ENCODE results near the gene OGFOD3.

OGFOD3 gene

DNA sequence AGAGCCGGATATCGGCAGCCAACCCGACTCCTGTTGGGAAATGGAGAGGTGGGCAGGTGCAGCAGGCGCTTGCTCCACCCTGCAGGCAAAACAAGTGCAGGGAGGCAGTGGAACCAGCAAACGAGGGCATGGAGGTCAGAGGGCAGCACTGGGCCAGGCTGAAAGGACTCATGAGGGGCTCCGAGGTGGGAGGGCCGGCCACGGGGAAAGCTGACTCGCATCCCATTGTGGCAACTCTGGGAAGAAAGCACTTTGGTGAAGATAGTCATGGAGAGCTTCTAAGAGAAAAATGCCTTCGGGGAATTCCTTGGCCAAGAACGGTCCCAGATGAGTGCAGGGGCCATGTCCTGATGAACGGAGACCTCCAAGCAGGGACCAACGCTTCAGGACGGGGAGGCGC, 27.7 kb upstream of the OGFOD3 start:
- no peak for DNase-seq

DNA sequence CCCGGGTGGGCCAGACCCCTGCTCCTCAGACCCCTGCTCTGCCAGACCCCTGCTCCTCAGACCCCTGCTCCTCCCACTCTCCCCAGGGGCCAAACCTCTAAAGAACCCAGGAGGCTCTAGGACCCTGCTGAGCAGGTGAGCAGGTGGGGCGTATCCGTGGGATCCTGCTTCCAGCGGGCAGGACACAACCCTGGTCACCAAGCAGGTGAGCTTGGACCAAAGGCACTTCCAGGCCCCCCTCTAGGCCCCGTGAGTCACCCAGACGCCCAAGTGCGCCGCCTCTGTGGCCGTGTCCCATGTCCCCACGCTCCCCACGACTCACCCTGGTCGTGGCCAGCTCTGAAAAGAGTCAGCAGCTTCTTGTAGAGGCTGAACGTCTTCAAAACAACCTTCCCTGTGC, 27.2 kb upstream of the OGFOD3 start:
- no peak for DNase-seq

DNA sequence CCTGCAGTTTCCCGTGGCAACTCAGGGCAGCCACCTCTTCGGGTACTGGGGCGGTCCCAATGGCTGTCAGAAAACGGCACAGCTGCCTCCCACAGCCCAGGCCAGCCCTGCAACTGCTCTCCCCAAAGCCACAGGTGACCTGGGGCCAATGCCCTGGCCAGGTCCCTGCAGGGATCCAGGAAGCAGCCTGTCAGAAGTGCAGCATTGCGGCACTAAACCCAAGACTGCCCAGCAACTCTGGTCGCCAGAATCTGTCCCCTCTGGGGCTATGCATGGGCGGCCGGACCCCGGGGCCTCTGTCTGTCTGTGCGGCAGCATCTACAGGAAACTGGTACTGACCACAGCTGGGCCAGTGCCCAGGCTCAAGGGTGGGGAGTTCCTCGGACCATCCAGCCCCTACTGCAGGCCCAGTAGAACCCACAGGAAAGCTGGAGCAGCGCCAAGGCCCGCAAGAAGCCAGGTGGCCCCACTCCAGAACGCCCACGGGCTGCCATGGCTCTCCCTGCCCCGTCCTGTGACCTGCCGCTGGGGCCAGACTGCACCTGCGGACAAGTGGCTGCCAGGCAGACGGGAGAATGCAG, 26.6 kb upstream of the OGFOD3 start:
- DNase-seq = peak; percentile 66

DNA sequence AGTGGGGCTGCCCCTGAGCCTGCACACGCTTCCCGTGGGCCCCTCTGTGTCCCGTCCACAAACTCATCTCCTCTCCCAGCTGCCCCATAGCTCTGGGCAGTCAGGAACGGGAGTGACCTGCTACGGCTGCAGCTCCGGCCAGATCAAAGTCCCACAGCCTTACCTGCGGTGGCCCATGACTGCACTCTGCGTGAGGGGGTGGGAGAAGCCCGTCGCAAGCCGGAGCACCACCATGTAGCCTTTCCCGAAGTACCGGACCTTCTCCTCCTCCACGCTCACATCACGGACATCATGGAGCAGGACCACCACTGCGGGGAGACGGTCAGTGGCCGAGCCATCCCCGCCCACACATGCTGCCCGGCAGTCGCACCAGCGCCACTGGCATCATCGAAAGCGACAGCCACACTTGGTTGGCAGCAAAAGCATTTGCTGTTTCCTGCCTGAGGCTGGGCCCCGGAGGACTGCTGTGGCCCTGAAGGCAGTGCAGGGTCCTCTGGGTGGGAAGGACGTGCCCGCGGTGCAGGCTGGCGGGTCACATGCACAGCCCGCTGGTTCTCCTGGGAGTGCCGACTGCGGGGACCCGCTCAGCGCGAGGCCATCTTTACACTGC, 26.0 kb upstream of the OGFOD3 start:
- DNase-seq = no peak

DNA sequence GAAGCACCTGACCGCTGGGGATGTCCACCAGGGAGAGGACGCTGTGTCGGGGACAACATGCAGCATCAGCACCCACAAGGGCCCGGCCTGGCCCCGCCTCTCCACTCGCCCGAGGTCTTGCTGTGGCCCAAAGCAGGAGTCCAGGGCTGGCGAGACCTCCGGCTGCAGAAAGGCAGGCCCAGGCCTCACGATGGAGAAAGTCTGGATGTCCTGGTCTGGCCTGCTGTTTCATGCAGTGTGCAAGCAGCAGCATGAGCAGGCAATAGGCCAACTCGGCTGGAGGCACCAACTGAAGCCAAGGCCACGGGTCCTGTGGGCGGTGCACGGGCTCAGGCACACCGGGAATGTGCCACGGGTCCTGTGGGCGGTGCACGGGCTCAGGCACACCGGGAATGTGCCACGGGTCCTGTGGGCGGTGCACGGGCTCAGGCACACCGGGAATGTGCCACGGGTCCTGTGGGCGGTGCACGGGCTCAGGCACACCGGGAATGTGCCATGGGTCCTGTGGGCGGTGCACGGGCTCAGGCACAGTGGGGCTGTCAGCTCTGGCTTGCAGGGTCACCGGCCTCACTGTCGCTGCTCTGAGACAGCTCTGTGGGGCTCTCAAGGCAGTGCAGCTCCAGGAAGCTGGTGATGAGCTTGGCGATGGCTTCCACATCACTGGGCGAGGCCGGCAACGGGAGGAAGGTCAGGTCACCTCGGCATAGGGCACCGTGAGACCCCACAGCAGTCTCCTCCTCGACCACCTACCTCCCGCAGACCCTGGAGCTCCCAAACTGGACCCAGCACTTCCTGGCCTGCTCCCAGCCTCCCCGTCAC, 25.3 kb upstream of the OGFOD3 start:
- DNase-seq = no peak

DNA sequence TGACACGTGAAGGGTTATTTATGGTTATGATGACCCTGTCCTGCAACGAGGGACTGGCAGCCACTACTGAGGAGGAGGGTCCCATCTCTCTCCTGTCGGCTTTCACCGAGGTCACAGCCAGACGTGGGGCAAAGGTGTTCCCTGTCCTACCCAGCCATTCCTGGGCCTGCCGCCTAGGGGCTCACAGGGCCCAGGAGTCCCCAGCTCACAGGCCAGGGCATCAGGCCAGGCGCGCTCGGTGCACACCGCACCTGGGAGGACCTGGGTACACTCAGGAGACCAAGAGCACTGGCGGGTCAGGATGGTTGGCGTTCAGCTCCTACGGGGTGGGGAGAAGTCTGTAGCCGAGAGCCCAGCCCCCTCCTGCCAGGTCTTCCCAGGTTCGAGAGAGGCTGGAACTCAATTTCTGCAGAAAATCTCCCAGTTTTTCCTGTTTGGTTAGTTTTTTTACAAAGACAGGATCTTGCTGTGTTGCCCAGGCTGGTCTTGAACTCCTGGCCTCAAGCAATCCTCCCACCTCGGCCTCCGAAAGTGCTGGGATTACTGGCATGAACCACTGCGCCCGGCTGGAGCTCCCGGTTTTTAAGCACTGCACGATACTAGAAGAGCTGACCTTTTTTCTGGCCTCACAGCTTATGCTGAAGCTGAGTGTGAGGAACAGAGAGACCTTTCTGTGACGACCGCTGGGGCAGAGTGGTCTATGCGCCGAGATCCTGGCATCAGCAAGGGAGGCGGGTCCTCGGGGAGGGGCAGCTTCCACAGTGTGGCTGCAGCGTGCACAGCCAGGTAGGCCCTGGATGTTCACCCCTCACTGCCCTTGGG, 24.5 kb upstream of the OGFOD3 start:
- DNase-seq = no peak

DNA sequence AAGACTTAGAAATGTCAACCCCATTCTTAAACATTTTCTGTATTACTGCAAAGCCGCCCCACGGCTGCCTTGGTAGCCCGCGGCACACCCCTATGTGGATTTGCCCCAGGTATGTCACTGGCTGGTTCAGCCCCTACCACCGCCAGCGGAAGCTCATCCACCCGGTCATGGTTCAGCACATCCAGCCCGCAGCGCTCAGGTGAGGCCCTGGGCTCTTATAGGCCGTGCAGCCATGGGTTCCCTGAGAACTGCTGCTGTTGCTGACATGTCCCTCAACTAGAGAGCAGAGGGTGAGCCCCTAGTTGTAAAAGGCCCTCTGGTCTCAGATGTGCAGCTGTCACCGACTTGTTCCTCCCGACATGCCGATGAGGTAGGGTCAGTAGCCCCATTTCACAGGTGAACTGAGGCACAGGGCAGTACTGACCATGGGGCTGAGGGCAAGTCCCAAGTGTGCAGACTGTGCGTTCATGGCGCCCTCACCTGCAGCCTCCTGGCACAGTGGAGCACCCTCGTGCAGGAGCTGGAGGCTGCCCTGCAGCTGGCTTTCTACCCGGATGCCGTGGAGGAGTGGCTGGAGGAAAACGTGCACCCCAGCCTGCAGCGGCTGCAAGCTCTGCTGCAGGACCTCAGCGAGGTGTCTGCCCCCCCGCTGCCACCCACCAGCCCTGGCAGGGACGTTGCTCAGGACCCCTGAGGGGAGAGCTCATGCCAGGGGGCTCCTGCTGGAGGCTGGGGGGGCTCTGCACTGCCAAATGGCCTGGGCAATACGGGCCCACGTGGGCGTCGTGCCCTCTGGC, 23.5 kb upstream of the OGFOD3 start:
- no peak for DNase-seq

DNA sequence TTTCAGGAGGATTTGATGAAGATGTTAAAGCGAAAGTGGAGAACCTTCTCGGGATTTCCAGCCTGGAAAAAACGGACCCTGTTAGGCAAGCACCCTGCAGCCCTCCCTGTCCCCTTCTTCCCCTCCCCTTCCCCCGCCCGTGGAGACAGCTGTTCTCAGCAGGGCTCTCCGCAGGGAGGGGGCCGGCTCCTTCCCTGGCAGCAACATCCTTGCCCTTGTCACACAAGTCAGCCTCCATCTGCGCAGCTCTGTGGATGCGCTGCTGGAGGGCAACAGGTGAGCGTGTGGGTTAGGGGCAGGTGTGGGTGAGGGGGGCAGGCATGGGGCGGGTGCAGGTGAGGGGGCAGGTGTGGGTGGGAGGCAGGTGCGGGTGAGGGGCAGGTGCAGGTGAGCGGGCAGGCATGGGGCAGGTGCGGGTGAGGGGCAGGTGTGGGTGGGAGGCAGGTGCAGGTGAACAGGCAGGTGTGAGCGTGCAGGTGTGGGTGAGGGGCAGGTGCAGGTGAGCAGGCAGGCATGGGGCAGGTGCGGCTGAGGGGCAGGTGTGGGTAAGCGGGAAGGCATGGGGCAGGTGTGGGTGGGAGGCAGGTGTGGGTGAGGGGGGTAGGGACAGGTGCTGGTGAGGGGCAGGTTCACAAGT, 22.7 kb upstream of the OGFOD3 start:
- DNase-seq = peak; percentile 71

DNA sequence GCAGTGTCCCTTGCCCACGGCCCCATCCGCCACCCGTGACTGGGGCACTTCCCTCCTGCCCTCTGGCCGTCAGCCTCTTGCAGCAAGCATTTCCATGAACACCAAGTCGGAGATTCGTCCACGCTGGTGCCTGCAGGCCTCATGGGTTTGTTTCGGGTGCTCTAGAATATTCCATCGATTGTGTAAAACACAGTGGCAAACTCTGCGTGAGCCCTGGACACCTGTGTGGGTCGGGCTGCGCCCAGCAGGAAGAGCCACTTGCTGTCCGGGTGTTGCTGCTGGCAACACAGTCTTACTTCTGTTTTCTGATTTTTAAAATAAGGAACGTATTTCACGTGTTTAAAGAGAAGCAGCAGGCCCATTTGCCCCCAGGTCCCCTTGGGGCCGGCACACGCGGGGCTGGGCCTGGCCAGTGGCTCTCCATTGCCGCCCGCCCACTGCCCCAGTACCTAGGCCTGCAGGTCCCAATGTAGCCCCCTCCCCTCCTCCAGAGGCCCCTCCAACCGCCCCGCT, 22.1 kb upstream of the OGFOD3 start:
- DNase-seq = no peak

DNA sequence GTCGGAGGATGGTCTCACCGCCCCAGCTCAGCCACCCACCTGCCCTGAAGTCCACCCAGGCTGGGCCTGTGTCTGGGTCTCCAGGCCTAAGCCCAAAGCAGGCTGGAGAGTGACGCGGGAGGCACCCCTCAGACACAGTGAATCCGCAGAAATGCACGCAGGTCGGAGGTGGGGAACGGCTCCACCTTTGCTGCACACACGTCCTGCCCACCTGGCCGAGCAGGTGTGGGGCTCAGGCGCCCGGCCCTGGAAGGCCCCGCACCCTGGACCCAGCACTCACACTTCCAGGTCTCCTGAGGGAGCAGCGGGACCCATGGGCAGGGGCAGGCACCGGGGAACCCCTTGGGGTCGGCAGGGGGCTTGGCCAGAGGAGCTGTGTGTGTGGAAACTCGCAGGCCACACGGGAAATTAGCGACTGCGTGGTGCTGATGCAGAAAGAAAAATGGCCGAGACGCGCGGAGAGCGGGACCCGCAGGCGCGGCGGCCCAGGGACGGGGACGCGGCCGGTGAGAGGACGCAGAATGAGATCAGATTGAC, 21.5 kb upstream of the OGFOD3 start:
- no peak for DNase-seq

DNA sequence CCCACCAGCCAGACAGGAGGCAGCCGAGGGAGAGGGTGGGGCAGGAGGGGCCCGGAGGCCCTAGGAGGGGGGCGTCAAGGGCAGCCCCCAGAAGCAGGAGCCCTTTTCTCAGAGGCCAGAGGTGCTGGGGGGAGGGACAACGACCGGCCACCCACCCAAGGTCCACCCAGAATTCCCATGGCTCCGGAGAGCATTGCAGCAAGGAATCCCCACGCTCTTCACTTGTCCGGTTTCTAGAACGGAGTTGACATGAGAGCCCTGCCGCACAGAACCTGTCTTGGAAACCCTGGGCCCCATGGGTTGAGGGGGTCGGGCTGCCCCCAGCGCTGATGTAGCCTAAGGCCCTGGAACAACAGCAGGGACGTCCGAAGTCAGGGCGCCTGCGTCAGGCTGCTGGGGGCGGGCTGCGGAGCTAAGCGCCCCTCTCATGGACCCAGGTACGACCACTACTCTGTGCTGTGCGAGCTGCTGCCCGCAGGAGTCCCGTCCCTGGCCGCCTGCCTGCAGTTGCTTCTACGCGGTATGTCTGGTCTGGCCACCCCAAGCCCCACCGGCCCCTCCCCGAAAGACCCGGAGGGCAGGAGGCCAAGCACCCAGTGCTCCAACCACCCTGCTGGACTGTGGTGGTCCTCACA, 20.9 kb upstream of the OGFOD3 start:
- no peak for DNase-seq

DNA sequence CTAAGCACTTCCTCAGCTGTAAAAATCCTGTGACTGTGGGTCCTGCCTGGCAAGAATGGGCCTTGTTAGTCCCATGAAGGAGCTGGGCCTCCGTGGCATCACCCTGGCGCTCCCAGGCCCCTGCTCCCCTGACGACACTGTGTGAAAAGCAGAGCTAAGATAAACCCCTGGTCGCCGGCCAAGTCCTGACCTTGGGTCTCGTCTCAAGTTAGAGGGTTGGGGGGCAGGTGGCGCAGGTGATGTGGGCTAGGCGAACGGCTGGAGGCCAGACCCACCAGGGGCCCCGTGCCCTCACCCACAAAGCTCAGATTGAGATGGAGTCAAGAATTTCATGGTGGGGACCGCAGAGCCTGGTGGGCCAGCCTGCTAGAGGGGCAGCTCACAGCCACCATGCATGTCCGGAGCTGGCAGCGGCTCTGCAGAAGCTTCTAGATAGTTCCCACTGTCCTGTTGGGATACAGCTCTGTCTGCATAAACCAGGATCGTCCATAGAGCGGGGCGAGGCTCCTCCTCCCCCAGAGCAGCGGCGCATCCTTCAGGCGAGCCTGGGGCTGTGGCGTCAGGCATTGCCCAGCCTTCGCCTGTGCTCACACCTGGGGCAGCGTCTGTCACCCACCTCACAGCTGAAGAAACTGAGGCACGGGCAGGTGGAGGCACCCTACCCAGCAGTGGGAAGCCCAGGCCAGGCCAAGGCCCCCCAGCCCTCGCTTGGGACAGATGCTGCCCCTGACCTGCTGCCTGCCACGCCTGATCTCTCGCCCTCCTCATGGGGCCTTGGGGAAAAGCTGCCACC, 20.2 kb upstream of the OGFOD3 start:
- DNase-seq = no peak

DNA sequence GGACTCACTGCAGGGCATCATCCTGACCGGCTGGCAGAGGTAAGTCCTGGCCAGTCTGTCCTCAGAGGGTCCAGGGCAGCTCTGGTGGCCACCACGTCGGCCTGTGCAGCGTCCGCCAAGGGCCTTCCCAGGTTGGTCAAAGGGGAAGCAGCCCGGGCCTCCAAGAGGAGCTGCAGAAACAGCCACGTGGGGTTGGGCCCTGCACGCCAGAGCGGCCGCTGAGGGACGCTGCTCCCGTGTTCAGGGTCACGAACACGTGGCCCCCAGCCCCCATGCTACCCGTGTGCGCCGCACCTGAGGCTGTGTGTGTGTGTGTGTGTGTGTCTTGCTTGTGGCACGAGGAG, 18.9 kb upstream of the OGFOD3 start:
- no peak for DNase-seq

DNA sequence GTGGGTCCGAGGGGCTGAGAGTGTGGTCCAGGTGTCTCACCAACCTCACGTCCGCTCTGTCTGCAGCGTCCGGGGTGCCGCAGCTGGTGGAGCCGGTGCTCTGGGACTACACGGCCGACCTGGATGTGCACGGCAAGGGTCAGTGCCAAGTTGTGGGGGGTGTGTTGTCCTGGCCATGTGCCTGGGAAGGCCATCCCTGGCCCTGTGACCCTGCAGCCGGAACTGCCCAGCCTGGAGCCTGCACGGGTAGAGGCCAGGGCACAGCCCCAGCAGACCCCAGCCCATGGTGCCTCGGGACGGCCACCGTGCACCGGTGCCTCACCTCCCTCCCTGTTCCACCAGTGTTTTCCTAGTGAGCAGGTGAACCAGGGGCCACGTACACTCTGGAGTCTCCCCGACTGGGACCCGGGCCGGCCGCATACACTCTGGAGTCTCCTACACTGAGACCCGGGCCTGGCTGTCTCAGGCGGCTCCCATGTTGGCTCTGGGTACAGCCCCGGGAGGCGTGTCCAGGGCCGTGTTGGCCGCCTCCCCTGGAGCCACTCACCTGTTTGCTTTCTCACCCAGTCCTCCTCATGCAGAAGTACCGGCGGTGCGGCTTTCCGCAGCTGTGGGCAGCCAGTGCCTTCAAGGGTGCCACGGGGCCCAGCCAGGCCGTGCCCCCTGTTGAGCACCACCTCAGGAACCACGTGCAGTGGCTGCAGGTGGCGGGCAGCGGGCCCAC, 18.4 kb upstream of the OGFOD3 start:
- DNase-seq = no peak

DNA sequence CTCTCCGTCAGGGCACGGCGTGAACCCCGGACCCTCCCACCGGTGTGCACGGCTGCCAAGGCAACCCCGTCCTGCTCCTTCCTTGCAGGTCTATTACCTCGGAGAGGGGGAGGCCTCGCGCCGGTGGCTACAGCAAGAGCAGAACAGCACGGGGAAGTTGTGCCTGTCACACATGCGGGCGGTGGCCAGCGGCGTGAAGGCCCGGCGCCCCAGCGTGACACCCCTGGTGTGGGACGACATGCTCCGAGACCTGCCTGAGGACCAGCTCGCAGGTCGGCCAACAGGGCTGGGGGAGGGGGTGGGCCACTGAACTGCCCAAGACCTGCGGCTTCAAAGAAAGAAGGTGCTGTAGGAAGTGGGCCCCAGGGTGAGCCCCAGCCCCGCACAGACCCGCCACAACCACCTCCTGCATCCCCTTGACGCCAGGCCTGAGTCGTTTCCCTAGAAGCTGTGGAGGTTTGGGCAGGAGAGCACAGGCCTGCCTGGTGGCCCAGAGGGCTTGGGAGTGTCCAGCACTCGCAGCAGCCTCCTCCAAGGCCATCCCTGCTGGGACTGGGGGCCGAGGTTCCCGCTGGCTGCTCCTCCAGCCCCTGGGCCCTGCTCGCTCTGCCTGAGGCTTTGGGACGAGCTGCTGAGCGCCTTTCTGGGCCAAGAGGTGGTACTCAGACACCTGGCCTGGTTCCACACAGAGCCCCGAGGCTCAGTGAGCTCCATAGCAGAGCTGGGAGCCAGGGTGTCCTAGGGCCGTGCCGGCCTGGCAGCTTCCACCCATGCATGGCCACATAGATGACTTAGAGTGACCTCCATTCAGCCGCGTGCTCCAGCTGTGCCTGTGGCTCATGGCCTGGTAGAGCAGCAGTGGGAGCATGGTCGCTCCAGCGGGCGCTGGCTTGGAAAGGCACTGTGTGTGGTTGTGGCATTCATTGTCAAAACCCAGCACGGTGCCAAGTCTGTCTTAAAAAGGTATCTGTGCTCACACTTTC, 17.5 kb upstream of the OGFOD3 start:
- no peak for DNase-seq

DNA sequence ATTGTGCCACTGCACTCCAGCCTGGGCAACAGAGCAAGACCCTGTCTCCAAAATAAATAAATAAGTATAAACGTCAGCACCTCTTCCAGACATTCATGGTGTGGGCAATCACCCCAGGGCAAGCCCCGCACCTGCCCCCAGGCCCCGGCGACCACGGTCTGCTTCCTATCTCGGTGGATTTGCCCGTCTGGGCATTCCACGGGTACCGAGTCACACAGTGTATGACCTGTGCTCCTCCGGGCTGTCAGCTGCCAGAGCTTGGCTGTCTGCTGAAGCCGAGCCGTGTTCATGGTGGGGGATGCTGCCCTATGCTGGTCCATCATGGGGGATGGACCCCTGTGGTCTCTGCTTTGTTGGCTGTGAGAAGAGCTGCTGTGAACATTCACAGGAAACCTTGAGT, 16.7 kb upstream of the OGFOD3 start:
- no peak for DNase-seq

DNA sequence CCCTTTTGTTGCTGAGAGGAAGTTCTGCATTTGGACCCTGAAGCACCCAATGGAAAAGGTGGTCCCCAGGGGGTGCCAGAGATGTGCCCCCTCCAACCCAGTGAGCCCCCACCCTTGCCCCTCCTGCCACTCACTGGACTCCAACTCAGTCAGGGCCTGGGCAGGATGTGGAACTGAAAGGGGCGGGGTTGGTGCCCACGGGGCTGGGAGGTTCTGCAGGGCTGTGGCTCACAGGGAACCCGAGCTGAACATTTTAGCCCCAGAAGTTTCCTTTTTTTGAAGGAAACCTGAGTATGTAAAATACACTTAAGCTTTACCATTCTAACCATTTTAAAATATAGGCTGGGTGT, 15.8 kb upstream of the OGFOD3 start:
- no peak for DNase-seq

DNA sequence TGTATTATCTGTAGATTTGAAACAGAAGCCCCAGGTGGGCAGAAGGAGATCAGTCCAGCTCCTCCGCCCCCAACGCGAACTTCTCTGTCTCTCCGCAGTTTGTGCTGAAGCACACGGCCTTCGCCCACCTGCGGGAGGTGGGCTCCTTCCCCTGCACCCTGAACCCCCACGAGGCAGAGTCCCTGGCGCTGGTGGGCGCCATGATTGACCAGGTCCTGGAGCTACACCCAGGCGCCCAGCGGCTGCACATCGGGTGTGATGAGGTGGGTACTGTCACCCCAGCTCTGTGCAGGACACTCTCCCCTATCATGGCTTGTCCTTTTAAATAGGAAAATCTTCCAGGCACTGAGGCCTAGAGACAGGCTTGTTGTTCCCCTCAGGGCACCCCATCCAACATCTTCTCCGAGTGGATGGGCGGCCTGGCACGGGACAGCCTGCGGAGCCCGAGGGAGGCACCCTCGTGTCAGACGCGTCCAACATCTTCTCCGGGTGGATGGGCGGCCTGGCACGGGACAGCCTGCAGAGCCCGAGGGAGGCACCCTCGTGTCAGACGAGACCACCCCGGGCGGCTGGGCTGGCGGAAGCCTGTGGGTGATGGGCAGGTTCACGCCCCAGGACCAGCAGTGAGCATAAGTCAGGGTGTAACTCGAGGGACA, 15.3 kb upstream of the OGFOD3 start:
- no peak for DNase-seq

Measured in right hindlimb (tissue), 1 donor.